GM23248 (cell line): Measurements from ENCODE around the gene NSMCE3.

ENCODE experiments used
- EZH2 ChIP-seq: fragments of 200-600 bp; sonication (generic); IDR thresholded peaks from 2 replicates; pipeline ENCODE4 v1.6.1; 2018; ENCODE audit warnings: antibody characterized with exemption, mild to moderate bottlenecking; ENCODE audit not compliant: insufficient read depth, poor library complexity, severe bottlenecking
- EZH2phosphoT487 ChIP-seq: fragments of 200-600 bp; sonication (generic); IDR thresholded peaks from 2 replicates; pipeline ENCODE4 v1.6.1; 2018; ENCODE audit warnings: antibody characterized with exemption, moderate library complexity, mild to moderate bottlenecking, low read depth; ENCODE audit not compliant: insufficient read depth

GRCh38 chr15:29260896-29261295 is 8.7 kb downstream of the NSMCE3 start:
- no peak for TF ChIP-seq EZH2phosphoT487
- no peak for TF ChIP-seq EZH2
